GM20431 (cell line): ENCODE data around the gene CEP44.
"Not testable (repeated sequence)": the region's sequence is repeated elsewhere in the genome, so short reads cannot be mapped to it uniquely, and the experiment has no call there.

ENCODE experiments used
- in situ Hi-C: fragments of 300-500 bp; cut with MseI, MboI; formaldehyde crosslinking; loops from one replicate; pipeline ENCODE4 v1.15.0; 2020; ENCODE audit warnings: low sequenced_read_pairs; ENCODE audit not compliant: unreplicated experiment

CEP44 gene

DNA sequence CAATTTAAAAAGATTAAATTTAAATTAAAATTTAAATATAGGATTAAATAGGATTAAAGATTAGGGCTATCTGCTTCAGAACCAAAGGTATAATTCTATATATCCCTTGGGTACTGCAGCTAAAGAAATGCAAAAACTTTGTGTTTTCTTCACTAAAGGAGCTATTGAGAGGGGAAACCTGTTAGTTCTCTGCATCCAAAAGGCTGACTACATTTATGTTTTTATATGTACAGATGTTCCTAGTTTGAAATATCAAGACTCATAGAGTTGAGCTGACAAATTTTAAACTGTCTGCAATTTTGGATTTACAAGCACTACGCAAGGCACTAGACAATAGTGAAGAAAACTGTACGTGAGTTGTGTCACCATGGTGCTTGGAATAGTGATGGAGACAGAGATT lies 95.2 kb downstream of the CEP44 start:
- in situ Hi-C loops, result no loop called here

DNA sequence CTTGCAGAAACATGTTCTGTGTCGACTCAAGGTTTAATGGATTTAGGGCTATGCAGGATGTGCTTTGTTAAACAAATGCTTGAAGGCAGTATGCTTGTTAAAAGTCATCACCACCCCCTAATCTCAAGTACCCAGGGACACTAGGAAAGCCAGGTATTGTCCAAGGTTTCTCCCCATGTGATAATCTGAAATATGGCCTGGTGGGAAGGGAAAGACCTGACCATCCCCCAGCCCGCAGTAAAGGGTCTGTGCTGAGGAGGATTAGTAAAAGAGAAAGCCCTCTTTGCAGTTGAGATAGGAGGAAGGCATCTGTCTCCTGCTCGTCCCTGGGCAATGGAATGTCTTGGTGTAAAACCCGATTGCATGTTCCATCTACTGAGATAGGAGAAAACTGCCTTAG lies 96.5 kb downstream of the CEP44 start:
- in situ Hi-C loops, result not testable (repeated sequence)

DNA sequence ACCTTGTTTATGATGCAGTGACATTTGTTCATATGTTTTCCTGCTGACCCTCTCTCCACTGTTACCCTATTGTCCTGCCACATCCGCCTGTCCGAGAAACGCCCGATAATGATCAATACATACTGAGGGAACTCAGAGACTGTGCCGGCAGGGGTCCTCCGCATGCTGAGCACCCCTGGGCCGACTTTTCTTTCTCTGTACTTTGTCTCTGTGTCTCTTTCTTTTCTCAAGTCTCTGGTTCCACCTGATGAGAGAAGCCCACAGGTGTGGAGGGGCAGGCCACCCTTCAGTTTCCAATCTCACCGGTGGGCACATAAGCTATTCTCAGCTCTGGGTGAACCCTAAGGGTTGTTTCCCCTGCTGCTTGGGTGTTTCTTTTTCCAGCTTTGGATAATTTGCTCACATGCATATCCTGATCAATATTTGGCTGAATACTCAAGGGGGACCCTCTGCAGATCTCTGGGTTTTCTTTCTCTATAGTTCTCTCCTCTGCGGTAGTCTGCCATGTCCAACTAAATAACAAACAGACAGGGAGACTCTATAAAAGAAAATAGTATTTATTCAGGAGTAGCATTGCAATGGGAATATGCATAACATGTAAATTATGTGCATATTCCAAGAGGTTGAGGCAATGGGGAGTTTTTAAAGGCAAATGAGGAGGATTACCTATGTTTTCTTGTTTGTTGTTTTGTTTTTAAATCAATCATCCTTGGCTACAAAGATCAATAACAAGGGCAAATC lies 97.2 kb downstream of the CEP44 start:
- in situ Hi-C loops, result no loop called here

DNA sequence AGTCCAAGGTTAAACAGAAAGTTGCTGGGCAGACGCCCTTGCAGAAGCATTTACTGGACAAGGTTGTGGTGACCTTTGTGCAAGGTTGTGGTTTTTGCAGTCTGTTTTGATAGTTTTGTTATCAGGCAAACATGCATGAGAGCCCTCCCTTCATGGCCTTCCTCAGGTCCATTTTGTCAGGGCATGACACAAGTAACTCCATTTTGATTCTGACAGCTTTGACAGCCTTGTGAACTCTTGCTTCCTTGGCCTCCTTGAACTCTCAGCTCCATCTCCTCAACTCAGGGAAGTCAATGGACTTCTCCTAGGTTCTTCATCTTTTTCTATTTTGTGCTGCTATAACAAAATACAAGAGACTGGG lies 97.7 kb downstream of the CEP44 start:
- in situ Hi-C loops, result no loop called here
